ENCODE data around the gene RERE.

Gene RERE

GRCh38 chr1:8628606-8629005 lies 188.8 kb downstream of the RERE start:
- TF ChIP-seq EP300 (IDR thresholded peaks at IDR 0.05; ENCODE audit: borderline replicate concordance) (no peak), TEAD4 (IDR thresholded peaks at IDR 0.05) (no peak), USF1 (IDR thresholded peaks at IDR 0.05) (no peak), TAF1 (IDR thresholded peaks at IDR 0.05; ENCODE audit: low read depth) (no peak), MAX (IDR thresholded peaks at IDR 0.05) (no peak)

GRCh38 chr1:8627728-8628127 lies 189.7 kb downstream of the RERE start:
- TF ChIP-seq MAX (IDR thresholded peaks at IDR 0.05): no peak
- no peak for TF ChIP-seq FOXM1 (IDR thresholded peaks at IDR 0.05; ENCODE audit: borderline replicate concordance, low read depth)
- TF ChIP-seq RAD21 (IDR thresholded peaks at IDR 0.05; ENCODE audit: low read depth): no peak
- TF ChIP-seq NFIC (IDR thresholded peaks at IDR 0.05): no peak
- no peak for TF ChIP-seq USF1 (IDR thresholded peaks at IDR 0.05)
- no peak for TF ChIP-seq ZBTB7A (IDR thresholded peaks at IDR 0.05; ENCODE audit: low read depth)
- no peak for TF ChIP-seq CEBPB (IDR thresholded peaks at IDR 0.05)
- TF ChIP-seq TAF1 (IDR thresholded peaks at IDR 0.05; ENCODE audit: low read depth): no peak
- TF ChIP-seq EGR1 (IDR thresholded peaks at IDR 0.05): no peak
- no peak for TF ChIP-seq REST (IDR thresholded peaks at IDR 0.05; ENCODE audit: low read depth)
- TF ChIP-seq TEAD4 (IDR thresholded peaks at IDR 0.05): no peak
- no peak for TF ChIP-seq EP300 (IDR thresholded peaks at IDR 0.05; ENCODE audit: borderline replicate concordance)
- TF ChIP-seq YY1 (IDR thresholded peaks at IDR 0.05; ENCODE audit: low read depth): no peak
- TF ChIP-seq TCF12 (IDR thresholded peaks at IDR 0.05; ENCODE audit: low read depth): no peak
- no peak for TF ChIP-seq CREB1 (IDR thresholded peaks at IDR 0.05; ENCODE audit: low read depth)

GRCh38 chr1:8625981-8626898 lies 191.2 kb downstream of the RERE start:
- no peak for TF ChIP-seq NFIC (IDR thresholded peaks at IDR 0.05)
- no peak for TF ChIP-seq TEAD4 (IDR thresholded peaks at IDR 0.05)

GRCh38 chr1:8625491-8625890 lies 191.9 kb downstream of the RERE start:
- TF ChIP-seq FOXM1 (IDR thresholded peaks at IDR 0.05; ENCODE audit: borderline replicate concordance, low read depth) (no peak), RAD21 (IDR thresholded peaks at IDR 0.05; ENCODE audit: low read depth) (no peak), EP300 (IDR thresholded peaks at IDR 0.05; ENCODE audit: borderline replicate concordance) (no peak), YY1 (IDR thresholded peaks at IDR 0.05; ENCODE audit: low read depth) (no peak), MAX (IDR thresholded peaks at IDR 0.05) (no peak), ZBTB7A (IDR thresholded peaks at IDR 0.05; ENCODE audit: low read depth) (no peak), TAF1 (IDR thresholded peaks at IDR 0.05; ENCODE audit: low read depth) (no peak), REST (IDR thresholded peaks at IDR 0.05; ENCODE audit: low read depth) (no peak)

- TF ChIP-seq EP300 (IDR thresholded peaks at IDR 0.05; ENCODE audit: borderline replicate concordance) (no peak), CREB1 (IDR thresholded peaks at IDR 0.05; ENCODE audit: low read depth) (no peak), TCF12 (IDR thresholded peaks at IDR 0.05; ENCODE audit: low read depth) (no peak), NFIC (IDR thresholded peaks at IDR 0.05) (no peak), MAX (IDR thresholded peaks at IDR 0.05) (no peak), ZBTB7A (IDR thresholded peaks at IDR 0.05; ENCODE audit: low read depth) (no peak), TEAD4 (IDR thresholded peaks at IDR 0.05) (no peak), EGR1 (IDR thresholded peaks at IDR 0.05) (no peak), REST (IDR thresholded peaks at IDR 0.05; ENCODE audit: low read depth) (no peak), USF1 (IDR thresholded peaks at IDR 0.05) (no peak), YY1 (IDR thresholded peaks at IDR 0.05; ENCODE audit: low read depth) (no peak), RAD21 (IDR thresholded peaks at IDR 0.05; ENCODE audit: low read depth) (no peak), TAF1 (IDR thresholded peaks at IDR 0.05; ENCODE audit: low read depth) (no peak), CEBPB (IDR thresholded peaks at IDR 0.05) (no peak), FOXM1 (IDR thresholded peaks at IDR 0.05; ENCODE audit: borderline replicate concordance, low read depth) (no peak)
Measured at GRCh38 chr1:8607906-8608305, 209.5 kb downstream of the RERE start.

Measured in Ishikawa (cell line).